A673 (cell line): ENCODE results near the gene ZNF212. TPM values are rescaled to one million over a fixed set of nuclear protein-coding genes. Genes with fewer than 3 reads are reported as not detected.
"Not testable (repeated sequence)": the region's sequence is repeated elsewhere in the genome, so short reads cannot be mapped to it uniquely, and the experiment has no call there.

Source experiments
- BruUV-seq: library from RNA; stranded (reverse); fragments of 400-500 nt; replicated peaks from 2 replicates; lab custom pipeline; 2021; lab: Mats Ljungman, UMichigan
- CTCF ChIA-PET: fragments of 300-600 bp; sonication (Branson Sonifier 250); formaldehyde crosslinking; loops from one replicate; lab custom pipeline; 2022; ENCODE audit warnings: antibody characterized with exemption; lab: Charles Lee
- POLR2A ChIA-PET: fragments of 300-600 bp; sonication (Branson Sonifier 250); formaldehyde crosslinking; loops from one replicate; lab custom pipeline; 2022; ENCODE audit warnings: antibody characterized with exemption; ENCODE audit not compliant: low non-redundant PET; lab: Charles Lee
- DNase-seq: peaks from one replicate; pipeline ENCODE4 v3.0.0-alpha.2; 2015; ENCODE audit warnings: low spot score
- H3K27ac ChIP-seq: fragments of 200-600 bp; sonication (generic); 2 replicates; pipeline ENCODE4 v1.5.1; 2016; ENCODE audit warnings: mixed run types, low read depth, mild to moderate bottlenecking, mixed read lengths, antibody characterized with exemption, low read length; ENCODE audit not compliant: poor library complexity, severe bottlenecking
- H3K27me3 ChIP-seq: fragments of 200-600 bp; sonication (generic); replicated peaks from 2 replicates; pipeline ENCODE4 v1.6.1; 2017; ENCODE audit warnings: mixed run types, low read depth, mild to moderate bottlenecking, mixed read lengths, antibody characterized with exemption, low read length; ENCODE audit not compliant: insufficient read depth, poor library complexity
- H3K36me3 ChIP-seq: fragments of 200-600 bp; sonication (generic); 2 replicates; pipeline ENCODE4 v1.6.1; 2016; ENCODE audit warnings: mixed run types, mild to moderate bottlenecking, mixed read lengths, antibody characterized with exemption, low read length; ENCODE audit not compliant: insufficient read depth, poor library complexity, severe bottlenecking
- H3K4me1 ChIP-seq: fragments of 200-600 bp; sonication (generic); 2 replicates; pipeline ENCODE4 v1.6.1; 2017; ENCODE audit warnings: mixed run types, mild to moderate bottlenecking, mixed read lengths, antibody characterized with exemption, low read length; ENCODE audit not compliant: insufficient read depth, poor library complexity, severe bottlenecking
- H3K4me3 ChIP-seq: fragments of 200-600 bp; sonication (generic); 2 replicates; pipeline ENCODE4 v1.5.1; 2016; ENCODE audit warnings: low read depth, mixed run types, mild to moderate bottlenecking, mixed read lengths, low read length; ENCODE audit not compliant: poor library complexity, severe bottlenecking
- H3K9me3 ChIP-seq: fragments of 200-600 bp; sonication (generic); 2 replicates; pipeline ENCODE4 v1.6.1; 2016; ENCODE audit warnings: mixed run types, low read depth, mild to moderate bottlenecking, mixed read lengths, antibody characterized with exemption, low read length; ENCODE audit not compliant: poor library complexity, severe bottlenecking
- CTCF ChIP-seq: fragments of 300-800, 200-600 bp; sonication (generic); conservative IDR thresholded peaks from 2 replicates; pipeline ENCODE4 v1.5.1; 2017; ENCODE audit warnings: low read depth, mild to moderate bottlenecking, antibody characterized with exemption, low read length, moderate library complexity, mixed read lengths
- EZH2 ChIP-seq: fragments of 200-600 bp; sonication (generic); IDR thresholded peaks from 2 replicates; pipeline ENCODE4 v1.6.1; 2017; ENCODE audit warnings: borderline replicate concordance, low read depth, mild to moderate bottlenecking, mixed read lengths, antibody characterized with exemption, low read length; ENCODE audit not compliant: poor library complexity, severe bottlenecking
- intact Hi-C: fragments of 100-400 bp; cut with micrococcal nuclease; formaldehyde crosslinking; loops from one replicate; pipeline ENCODE4 v1.10.0; 2022; ENCODE audit not compliant: unreplicated experiment
- total RNA-seq: library from RNA; stranded (reverse); gene quantifications from 2 replicates; pipeline ENCODE4 v1.2.3, GENCODE V29; 2021

Gene ZNF212
- total RNA-seq, 1 experiment from 2014 or later: 12.3 TPM

- H3K4me3 ChIP-seq: no peak overlapping the region
- no peak overlapping the region for H3K27ac ChIP-seq
- ChIA-PET CTCF (no interaction called here), POLR2A (no interaction called here)
- DNase-seq: no peak
- no peaks in the 10 kb centered on the region for H3K9me3 ChIP-seq
- no peaks in the 10 kb centered on the region for H3K27me3 ChIP-seq
- no peaks in the 10 kb centered on the region for H3K36me3 ChIP-seq
- no peak for TF ChIP-seq CTCF
- no peak for TF ChIP-seq EZH2
- H3K4me1 ChIP-seq: peaks cover 10% of the 10 kb centered on the region
- no TSS peak for BruUV-seq
- intact Hi-C loops: no loop called here
Measured at GRCh38 chr7:149232362-149232761, 7.1 kb upstream of the ZNF212 start.

- H3K27me3 ChIP-seq, CTCF ChIA-PET, intact Hi-C loops, H3K27ac ChIP-seq, POLR2A ChIA-PET, DNase-seq, H3K9me3 ChIP-seq, BruUV-seq, H3K4me3 ChIP-seq, H3K36me3 ChIP-seq, H3K4me1 ChIP-seq: not testable (repeated sequence)
Measured at GRCh38 chr7:149233655-149234204, 5.7 kb upstream of the ZNF212 start.

- Histone ChIP-seq H3K4me3 (no peak overlapping the region), H3K36me3 (no peaks in the 10 kb centered on the region), H3K27ac (no peak overlapping the region), H3K4me1 (no peaks in the 10 kb centered on the region), H3K27me3 (no peaks in the 10 kb centered on the region), H3K9me3 (peaks cover under 1% of the 10 kb centered on the region)
- intact Hi-C loops: no loop called here
- TF ChIP-seq CTCF (no peak), EZH2 (no peak)
- CTCF ChIA-PET: no interaction called here
- no TSS peak for BruUV-seq
- POLR2A ChIA-PET: no interaction called here
- DNase-seq: no peak
Measured at GRCh38 chr7:149237502-149237901, 1.9 kb upstream of the ZNF212 start.

- CTCF ChIA-PET: no interaction called here
- no peak for TF ChIP-seq CTCF
- no peak for TF ChIP-seq EZH2
- DNase-seq: no peak
- Histone ChIP-seq H3K36me3 (no peaks in the 10 kb centered on the region), H3K4me3 (no peak overlapping the region), H3K27me3 (no peaks in the 10 kb centered on the region), H3K4me1 (no peaks in the 10 kb centered on the region), H3K27ac (no peak overlapping the region), H3K9me3 (peaks cover 6% of the 10 kb centered on the region)
- intact Hi-C loops: no loop called here
- no TSS peak for BruUV-seq
- POLR2A ChIA-PET: no interaction called here
Measured at GRCh38 chr7:149238051-149238450, 1.4 kb upstream of the ZNF212 start.
